ENCODE data around the gene PKM.

GRCh38 chr15:72206677-72207000, 24.4 kb downstream of the PKM start:
- TF ChIP-seq ZNF274 (IDR thresholded peaks at IDR 0.05; ENCODE audit: low read depth, low read length) = no peak
- TF ChIP-seq YY1 (IDR thresholded peaks at IDR 0.05; ENCODE audit: insufficient read depth, insufficient read length) = no peak
- TF ChIP-seq SUZ12 (IDR thresholded peaks at IDR 0.05; ENCODE audit: extremely low read depth, insufficient read depth, insufficient read length) = no peak

Data from NT2/D1 (cell line).